Measurements from ENCODE around the gene NEK10.

NEK10 gene

DNA sequence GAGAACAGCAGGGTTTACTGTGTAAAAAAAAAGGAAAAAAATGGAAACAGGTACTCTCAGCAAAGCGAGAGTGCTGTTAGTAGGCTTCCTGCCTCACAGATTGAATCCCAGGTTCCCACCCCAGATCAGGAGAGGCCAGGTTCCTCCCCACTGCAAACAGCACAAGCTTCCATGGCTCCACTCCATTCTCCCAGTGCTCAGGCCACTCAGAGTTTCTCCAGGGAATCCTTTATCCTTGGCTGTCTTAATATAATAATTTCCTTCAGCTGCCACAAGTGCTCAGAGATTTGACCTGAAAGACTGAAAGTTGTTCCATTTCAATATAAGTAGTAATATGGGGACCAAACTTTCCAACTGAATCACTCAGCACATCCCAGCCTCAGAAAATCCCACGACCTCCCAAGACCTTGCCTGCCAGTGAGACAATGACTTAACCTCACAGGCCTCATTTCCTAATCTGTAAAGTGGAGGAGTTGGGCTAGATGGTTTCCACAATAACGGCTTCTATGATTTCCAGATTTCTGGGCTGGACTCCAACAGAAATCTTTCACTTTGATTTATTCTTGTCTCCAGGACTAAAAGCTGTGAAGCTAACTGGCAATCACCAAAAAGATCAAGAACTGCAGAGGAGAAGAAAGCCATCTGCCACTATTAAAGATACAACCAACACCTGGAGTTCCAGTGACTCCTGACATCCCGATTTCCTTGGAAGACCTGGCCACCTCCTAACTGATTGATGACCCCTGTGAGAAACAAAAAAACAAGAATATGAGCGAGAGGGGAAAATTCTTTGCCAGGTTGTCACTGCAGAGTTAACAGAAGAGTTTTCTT is 289.5 kb downstream of the NEK10 start:
- no peak for DNase-seq (ENCODE audit: low read depth)
- H3K4me3 ChIP-seq (ENCODE audit: low read depth, low read length) = no peak overlapping the region

DNA sequence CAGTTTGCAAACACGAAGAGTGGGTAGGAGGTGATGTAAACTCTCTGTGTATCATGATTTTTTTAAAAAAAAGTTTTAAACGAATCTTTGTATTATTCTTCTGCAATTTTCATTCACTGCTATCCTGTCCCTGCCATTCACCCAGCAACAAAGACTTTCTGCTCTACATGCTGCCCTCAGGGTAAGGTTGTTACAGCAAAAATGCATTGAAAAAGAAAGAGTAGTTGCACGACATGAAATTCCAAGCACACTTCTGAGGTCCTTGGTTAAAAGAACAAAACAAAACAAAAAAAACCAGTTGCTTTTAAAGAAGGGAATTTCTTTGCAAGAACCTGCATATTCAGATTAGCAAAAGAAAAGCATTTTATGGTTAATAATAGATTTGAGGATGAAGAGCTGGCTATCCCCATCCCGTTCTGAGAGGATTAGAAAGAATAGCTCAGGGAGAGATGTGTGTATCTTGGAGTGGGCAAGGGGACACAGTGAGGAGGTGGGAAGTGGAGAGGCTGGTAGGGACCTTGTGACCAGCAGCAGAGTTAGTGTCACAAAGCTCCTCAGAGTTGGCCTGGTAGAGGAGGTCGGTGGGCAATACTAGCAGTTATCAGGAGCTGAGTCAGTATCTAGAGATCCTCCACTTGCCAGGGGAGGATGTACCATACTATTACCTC is 290.8 kb downstream of the NEK10 start:
- no peak for DNase-seq (ENCODE audit: low read depth)
- no peak overlapping the region for H3K4me3 ChIP-seq (ENCODE audit: low read depth, low read length)
- TF ChIP-seq, protein P1, sequence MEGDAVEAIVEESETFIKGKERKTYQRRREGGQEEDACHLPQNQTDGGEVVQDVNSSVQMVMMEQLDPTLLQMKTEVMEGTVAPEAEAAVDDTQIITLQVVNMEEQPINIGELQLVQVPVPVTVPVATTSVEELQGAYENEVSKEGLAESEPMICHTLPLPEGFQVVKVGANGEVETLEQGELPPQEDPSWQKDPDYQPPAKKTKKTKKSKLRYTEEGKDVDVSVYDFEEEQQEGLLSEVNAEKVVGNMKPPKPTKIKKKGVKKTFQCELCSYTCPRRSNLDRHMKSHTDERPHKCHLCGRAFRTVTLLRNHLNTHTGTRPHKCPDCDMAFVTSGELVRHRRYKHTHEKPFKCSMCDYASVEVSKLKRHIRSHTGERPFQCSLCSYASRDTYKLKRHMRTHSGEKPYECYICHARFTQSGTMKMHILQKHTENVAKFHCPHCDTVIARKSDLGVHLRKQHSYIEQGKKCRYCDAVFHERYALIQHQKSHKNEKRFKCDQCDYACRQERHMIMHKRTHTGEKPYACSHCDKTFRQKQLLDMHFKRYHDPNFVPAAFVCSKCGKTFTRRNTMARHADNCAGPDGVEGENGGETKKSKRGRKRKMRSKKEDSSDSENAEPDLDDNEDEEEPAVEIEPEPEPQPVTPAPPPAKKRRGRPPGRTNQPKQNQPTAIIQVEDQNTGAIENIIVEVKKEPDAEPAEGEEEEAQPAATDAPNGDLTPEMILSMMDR (IDR thresholded peaks at IDR 0.05; ENCODE audit: insufficient read depth, low read depth, low read length, missing control alignments) = no peak

More for the DNA sequence above, 289.5 kb downstream of the NEK10 start:
- TF ChIP-seq, protein P1 (IDR thresholded peaks at IDR 0.05; ENCODE audit: insufficient read depth, low read depth, low read length, missing control alignments) = no peak

DNA sequence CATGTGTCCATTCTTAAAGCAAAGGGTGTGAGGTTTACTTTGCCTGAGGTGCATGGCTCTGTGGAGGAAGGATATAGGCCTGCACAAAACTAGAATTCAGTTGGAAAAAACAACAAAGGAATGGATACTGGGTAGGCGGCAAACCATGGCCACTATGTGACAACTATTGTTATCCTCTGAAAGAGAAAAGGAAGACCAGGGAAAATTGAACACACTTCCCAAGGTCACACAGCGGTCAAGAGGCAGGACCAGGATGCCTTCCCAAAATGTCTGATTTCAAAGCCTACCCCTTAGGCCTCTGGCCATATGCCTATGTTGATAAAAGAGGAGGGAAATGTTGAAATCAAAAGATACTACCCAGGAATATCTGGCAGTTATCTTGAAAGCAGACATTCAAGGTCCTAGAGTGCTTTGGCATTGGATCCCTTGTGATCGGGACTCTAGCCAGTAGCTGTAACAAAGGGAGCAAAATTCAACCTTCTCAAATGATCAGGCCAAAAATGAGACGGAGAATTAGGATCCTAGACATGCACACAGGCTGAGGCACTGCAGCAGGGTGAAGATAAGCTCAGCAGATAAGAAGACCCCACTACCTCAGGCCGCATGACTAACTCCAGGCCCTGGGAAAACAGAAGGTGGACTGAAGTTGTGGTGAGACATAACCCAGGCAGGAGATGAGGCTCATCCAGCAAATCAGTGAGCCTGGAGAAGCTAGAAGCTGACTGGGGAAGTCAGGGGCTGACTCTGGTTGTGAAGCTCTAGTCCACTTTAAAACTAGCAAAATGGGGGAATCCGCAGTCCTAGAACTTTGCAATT is 292.2 kb downstream of the NEK10 start:
- DNase-seq (ENCODE audit: low read depth) = no peak
- H3K4me3 ChIP-seq (ENCODE audit: low read depth, low read length) = no peak overlapping the region
- TF ChIP-seq, protein P1 (IDR thresholded peaks at IDR 0.05; ENCODE audit: insufficient read depth, low read depth, low read length, missing control alignments) = no peak

DNA sequence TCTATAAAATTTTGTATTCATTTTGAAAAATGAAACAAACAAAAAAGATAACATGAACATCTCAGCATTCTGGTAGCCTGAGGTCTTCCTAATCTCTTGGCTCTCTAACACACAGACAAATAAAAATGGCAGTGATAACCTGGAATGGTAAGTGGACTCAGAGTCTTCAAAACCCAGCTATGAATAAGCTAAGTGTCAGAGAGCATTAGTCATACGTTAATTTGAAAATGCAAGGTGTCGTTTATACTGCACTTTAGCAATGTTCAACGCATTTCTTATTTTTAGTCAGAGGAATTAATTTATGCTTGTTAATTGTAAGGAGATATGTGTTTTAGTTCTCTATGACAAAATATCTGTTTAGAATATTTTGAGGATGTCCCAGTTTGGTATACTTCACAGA is 294.3 kb downstream of the NEK10 start:
- no peak overlapping the region for H3K4me3 ChIP-seq (ENCODE audit: low read depth, low read length)
- TF ChIP-seq, protein P1 (IDR thresholded peaks at IDR 0.05; ENCODE audit: insufficient read depth, low read depth, low read length, missing control alignments) = no peak
- DNase-seq (ENCODE audit: low read depth) = no peak

DNA sequence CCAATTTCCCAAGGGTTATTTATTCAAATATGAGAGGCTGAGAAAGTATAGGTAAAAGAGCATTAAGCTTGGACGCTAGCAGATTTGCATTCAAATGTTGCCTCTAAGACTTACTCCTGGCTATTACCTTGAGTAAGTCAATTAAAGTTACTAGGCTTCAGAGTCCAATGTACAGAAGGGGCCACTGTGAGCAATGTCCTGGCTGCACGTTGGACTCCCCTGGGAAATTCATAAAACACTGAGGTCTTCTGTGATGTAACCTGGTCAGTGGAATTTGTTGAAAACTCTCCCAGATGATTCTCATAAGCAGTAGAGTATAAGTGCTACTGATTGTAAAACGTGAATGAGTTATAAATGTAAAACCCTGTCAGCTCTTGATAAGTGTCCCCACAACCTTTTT is 295.3 kb downstream of the NEK10 start:
- no peak for DNase-seq (ENCODE audit: low read depth)
- TF ChIP-seq, protein P1 (IDR thresholded peaks at IDR 0.05; ENCODE audit: insufficient read depth, low read depth, low read length, missing control alignments) = no peak
- no peak overlapping the region for H3K4me3 ChIP-seq (ENCODE audit: low read depth, low read length)

DNA sequence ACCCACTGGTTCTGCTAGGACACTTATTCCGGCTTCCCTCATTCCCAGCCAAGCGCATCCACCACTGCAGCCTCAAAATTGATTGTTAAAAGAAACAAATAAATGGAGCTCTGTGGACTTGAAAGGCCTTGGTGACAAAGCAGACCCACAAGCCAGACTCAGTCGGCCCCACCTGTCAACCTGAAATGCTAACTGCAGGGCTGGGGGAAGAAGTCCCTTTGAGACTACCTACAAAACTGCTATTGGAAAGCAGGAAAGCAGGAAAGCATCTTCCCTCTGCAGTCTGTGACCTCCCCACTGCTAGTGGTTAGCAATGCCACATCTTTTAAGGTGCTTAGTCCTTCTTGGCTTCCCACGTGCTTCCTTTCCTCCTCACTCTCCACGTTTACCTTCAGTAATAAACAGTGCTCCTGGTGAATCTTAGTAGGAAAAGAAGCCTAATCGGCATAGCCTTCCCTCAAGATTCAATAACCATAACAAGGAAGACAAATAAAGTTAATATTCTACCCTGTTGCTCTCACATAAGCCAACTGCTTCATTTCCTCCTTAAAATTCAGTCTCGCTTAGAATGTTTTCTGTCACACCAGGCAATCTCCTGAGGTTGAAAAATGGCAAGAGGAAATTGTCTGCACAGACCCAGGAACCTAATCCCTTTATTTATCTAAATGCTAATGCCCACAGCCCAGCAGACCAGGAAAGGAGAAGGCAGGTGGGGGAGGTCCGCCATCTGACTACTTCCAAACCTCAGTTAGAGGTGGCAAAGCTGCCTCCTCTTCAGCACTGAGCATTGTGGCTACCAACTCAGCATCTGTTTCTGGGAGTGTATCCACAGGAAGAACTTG is 296.2 kb downstream of the NEK10 start:
- no peak for DNase-seq (ENCODE audit: low read depth)
- TF ChIP-seq, protein P1 (IDR thresholded peaks at IDR 0.05; ENCODE audit: insufficient read depth, low read depth, low read length, missing control alignments) = no peak
- no peak overlapping the region for H3K4me3 ChIP-seq (ENCODE audit: low read depth, low read length)

Measured in GM12865 (cell line).